GM23338 (cell line): ENCODE data around the gene OIT3. TPM values are rescaled to one million over a fixed set of nuclear protein-coding genes. Genes with fewer than 3 reads are reported as not detected.

Experiments
- ATAC-seq: fragments of 200-7000 bp; cut with Tn5 transposase; 3 replicates; pipeline ENCODE4 v1.9.1; 2020
- DNase-seq: peaks from one replicate; pipeline ENCODE4 v3.0.0-alpha.2; 2015; ENCODE audit warnings: low spot score
- H2AFZ ChIP-seq: fragments of 200-600 bp; sonication (generic); 2 replicates; pipeline ENCODE4 v1.8.0; 2016; ENCODE audit warnings: antibody characterized with exemption, mild to moderate bottlenecking, moderate library complexity
- H3F3A ChIP-seq: fragments of 200-600 bp; sonication (generic); replicated peaks from 2 replicates; pipeline ENCODE4 v1.8.0; 2017; ENCODE audit warnings: antibody characterized with exemption, mixed run types, low read depth
- H3K27ac ChIP-seq: fragments of 200-600 bp; sonication (generic); 2 replicates; pipeline ENCODE4 v1.6.1; 2016; ENCODE audit warnings: low read depth
- H3K27me3 ChIP-seq: fragments of 200-600 bp; sonication (generic); 2 replicates; pipeline ENCODE4 v1.8.0; 2016; ENCODE audit warnings: mild to moderate bottlenecking, mixed run types, moderate library complexity; ENCODE audit not compliant: insufficient read depth
- H3K36me3 ChIP-seq: fragments of 200-600 bp; sonication (generic); 2 replicates; pipeline ENCODE4 v1.8.0; 2016; ENCODE audit warnings: mild to moderate bottlenecking; ENCODE audit not compliant: insufficient read depth
- H3K4me1 ChIP-seq: fragments of 200-600 bp; sonication (generic); 2 replicates; pipeline ENCODE4 v1.8.0; 2016; ENCODE audit warnings: mild to moderate bottlenecking, moderate library complexity; ENCODE audit not compliant: insufficient read depth
- H3K4me2 ChIP-seq: fragments of 200-600 bp; sonication (generic); 2 replicates; pipeline ENCODE4 v1.7.1; 2017; ENCODE audit warnings: mixed run types
- H3K4me3 ChIP-seq: fragments of 200-600 bp; sonication (generic); 2 replicates; pipeline ENCODE4 v1.6.1; 2016; ENCODE audit warnings: mixed run types
- H3K79me2 ChIP-seq: fragments of 200-600 bp; sonication (generic); replicated peaks from 2 replicates; pipeline ENCODE4 v1.8.0; 2017; ENCODE audit warnings: mild to moderate bottlenecking; ENCODE audit not compliant: insufficient read depth
- H3K9me2 ChIP-seq: fragments of 200-600 bp; sonication (generic); 2 replicates; pipeline ENCODE4 v1.8.0; 2017; ENCODE audit not compliant: insufficient read depth
- H4K20me1 ChIP-seq: fragments of 200-600 bp; sonication (generic); replicated peaks from 2 replicates; pipeline ENCODE4 v1.8.0; 2017; ENCODE audit warnings: mild to moderate bottlenecking; ENCODE audit not compliant: insufficient read depth
- H3K27ac Mint-ChIP-seq: 2 replicates; pipeline ENCODE4 v1.8.0; 2020; ENCODE audit warnings: inconsistent platforms, mild to moderate bottlenecking, moderate library complexity, mixed read lengths
- H3K27me3 Mint-ChIP-seq: 3 replicates; pipeline ENCODE4 v1.8.0; 2022; ENCODE audit warnings: low read depth, mild to moderate bottlenecking, moderate library complexity, mixed read lengths, inconsistent platforms; ENCODE audit not compliant: insufficient read depth, poor library complexity
- H3K36me3 Mint-ChIP-seq: 3 replicates; pipeline ENCODE4 v1.8.0; 2021; ENCODE audit warnings: low read depth, mild to moderate bottlenecking, inconsistent platforms, moderate library complexity, mixed read lengths
- H3K4me1 Mint-ChIP-seq: 3 replicates; pipeline ENCODE4 v1.8.0; 2020; ENCODE audit warnings: mild to moderate bottlenecking, inconsistent platforms, mixed read lengths
- H3K4me3 Mint-ChIP-seq: 3 replicates; pipeline ENCODE4 v1.8.0; 2021; ENCODE audit warnings: moderate library complexity, mild to moderate bottlenecking, inconsistent platforms, mixed read lengths
- H3K9me3 Mint-ChIP-seq: 3 replicates; pipeline ENCODE4 v1.8.0; 2020; ENCODE audit warnings: moderate library complexity, mild to moderate bottlenecking, inconsistent platforms, mixed read lengths
- CREB1 ChIP-seq: fragments of 250-450 bp; sonication (Bioruptor Pico); IDR thresholded peaks from 2 replicates; pipeline ENCODE4 v1.5.0; 2020; ENCODE audit warnings: low read depth, mild to moderate bottlenecking, moderate library complexity
- CTCF ChIP-seq, 2 experiments: fragments of 200-600 bp in 1 of 2; sonication (generic) in 1 of 2; conservative IDR thresholded peaks; 2 replicates each; pipeline versions ENCODE4 v1.5.1 to v1.6.1; 2016 to 2017; ENCODE audit warnings: antibody characterized with exemption in 2 of 2, low read depth in 2 of 2, mild to moderate bottlenecking in 2 of 2, moderate library complexity in 1 of 2
- EZH2 ChIP-seq: fragments of 200-600 bp; sonication (generic); IDR thresholded peaks from one replicate; pipeline ENCODE4 v1.8.0; 2017; ENCODE audit warnings: antibody characterized with exemption, mild to moderate bottlenecking, low read depth; ENCODE audit not compliant: unreplicated experiment
- EZH2phosphoT487 ChIP-seq: fragments of 200-600 bp; sonication (generic); IDR thresholded peaks from one replicate; pipeline ENCODE4 v1.8.1; 2018; ENCODE audit warnings: antibody characterized with exemption; ENCODE audit not compliant: unreplicated experiment
- JUNB ChIP-seq: IDR thresholded peaks from one replicate; pipeline ENCODE4 v1.6.1; 2016; ENCODE audit warnings: antibody characterized with exemption; ENCODE audit not compliant: unreplicated experiment
- NANOG ChIP-seq: IDR thresholded peaks from 2 replicates; pipeline ENCODE4 v1.6.1; 2016; ENCODE audit warnings: antibody characterized with exemption, borderline replicate concordance
- POLR2AphosphoS5 ChIP-seq: IDR thresholded peaks from 2 replicates; pipeline ENCODE4 v1.6.1; 2016; ENCODE audit warnings: antibody characterized with exemption, low read depth
- STAT1 ChIP-seq: IDR thresholded peaks from one replicate; pipeline ENCODE4 v1.6.1; 2016; ENCODE audit warnings: antibody characterized with exemption; ENCODE audit not compliant: unreplicated experiment
- ZNF114 ChIP-seq: fragments of 250-450 bp; sonication (Bioruptor Pico); IDR thresholded peaks from 2 replicates; pipeline ENCODE4 v1.5.0; 2020; ENCODE audit warnings: mild to moderate bottlenecking, moderate library complexity
- ZNF331 ChIP-seq: fragments of 250-450 bp; sonication (Bioruptor Pico); IDR thresholded peaks from 2 replicates; pipeline ENCODE4 v1.5.0; 2020; ENCODE audit warnings: low read depth, mild to moderate bottlenecking, moderate library complexity
- polyA plus RNA-seq: library from polyadenylated mRNA; unstranded; fragments of >200 nt; fragmentation: Nextera tagmentation; extraction: Ambion mirVana; gene quantifications from 2 replicates; pipeline ENCODE4 v1.2.1, GENCODE V29; 2016
- total RNA-seq: library from RNA; depleted of rRNA; stranded (reverse); fragments of >200 nt; shearing (Covaris generic); gene quantifications from 2 replicates; pipeline ENCODE4 v1.2.3, GENCODE V29; 2014
- TF ChIP-seq, protein P1 (sequence below): fragments of 250-450 bp; sonication (Bioruptor Pico); IDR thresholded peaks from 2 replicates; pipeline ENCODE4 v1.5.0; 2020; ENCODE audit warnings: mild to moderate bottlenecking, moderate library complexity
- TF ChIP-seq, protein P2 (sequence below): IDR thresholded peaks from one replicate; pipeline ENCODE4 v1.6.1; 2018; ENCODE audit warnings: antibody characterized with exemption; ENCODE audit not compliant: unreplicated experiment
- TF ChIP-seq, protein P3 (sequence below): IDR thresholded peaks from 2 replicates; pipeline ENCODE4 v1.6.1; 2016; ENCODE audit warnings: antibody characterized with exemption

Gene OIT3
- total and polyA plus RNA-seq, 2 experiments from 2014 or later: not detected

GRCh38 chr10:72948762-72949161, 55.2 kb downstream of the OIT3 start:
- H3K27me3 Mint-ChIP-seq: no peaks in the 10 kb centered on the region
- ATAC-seq: peak; percentile 44
- no peaks in the 10 kb centered on the region for H3K9me2 ChIP-seq
- H3K79me2 ChIP-seq: no peaks in the 10 kb centered on the region
- H3K4me3 Mint-ChIP-seq: no peak overlapping the region
- H2AFZ ChIP-seq: no peak overlapping the region
- no peaks in the 10 kb centered on the region for H3K27me3 ChIP-seq
- H3K4me1 ChIP-seq: peaks cover 16% of the 10 kb centered on the region
- no peak overlapping the region for H3K27ac ChIP-seq
- no peaks in the 10 kb centered on the region for H3F3A ChIP-seq
- H3K27ac Mint-ChIP-seq: no peak overlapping the region
- TF ChIP-seq EZH2phosphoT487 (no peak), NANOG (no peak), ZNF114 (CRISPR knock-in tag) (no peak), JUNB (no peak), STAT1 (no peak), POLR2AphosphoS5 (no peak), CREB1 (CRISPR knock-in tag) (no peak), ZNF331 (CRISPR knock-in tag) (no peak), EZH2 (no peak), CTCF (conservative IDR thresholded peaks at IDR 0.05; ENCODE audit: low read depth in 2 of 2) (no peak)
- TF ChIP-seq, protein P1, sequence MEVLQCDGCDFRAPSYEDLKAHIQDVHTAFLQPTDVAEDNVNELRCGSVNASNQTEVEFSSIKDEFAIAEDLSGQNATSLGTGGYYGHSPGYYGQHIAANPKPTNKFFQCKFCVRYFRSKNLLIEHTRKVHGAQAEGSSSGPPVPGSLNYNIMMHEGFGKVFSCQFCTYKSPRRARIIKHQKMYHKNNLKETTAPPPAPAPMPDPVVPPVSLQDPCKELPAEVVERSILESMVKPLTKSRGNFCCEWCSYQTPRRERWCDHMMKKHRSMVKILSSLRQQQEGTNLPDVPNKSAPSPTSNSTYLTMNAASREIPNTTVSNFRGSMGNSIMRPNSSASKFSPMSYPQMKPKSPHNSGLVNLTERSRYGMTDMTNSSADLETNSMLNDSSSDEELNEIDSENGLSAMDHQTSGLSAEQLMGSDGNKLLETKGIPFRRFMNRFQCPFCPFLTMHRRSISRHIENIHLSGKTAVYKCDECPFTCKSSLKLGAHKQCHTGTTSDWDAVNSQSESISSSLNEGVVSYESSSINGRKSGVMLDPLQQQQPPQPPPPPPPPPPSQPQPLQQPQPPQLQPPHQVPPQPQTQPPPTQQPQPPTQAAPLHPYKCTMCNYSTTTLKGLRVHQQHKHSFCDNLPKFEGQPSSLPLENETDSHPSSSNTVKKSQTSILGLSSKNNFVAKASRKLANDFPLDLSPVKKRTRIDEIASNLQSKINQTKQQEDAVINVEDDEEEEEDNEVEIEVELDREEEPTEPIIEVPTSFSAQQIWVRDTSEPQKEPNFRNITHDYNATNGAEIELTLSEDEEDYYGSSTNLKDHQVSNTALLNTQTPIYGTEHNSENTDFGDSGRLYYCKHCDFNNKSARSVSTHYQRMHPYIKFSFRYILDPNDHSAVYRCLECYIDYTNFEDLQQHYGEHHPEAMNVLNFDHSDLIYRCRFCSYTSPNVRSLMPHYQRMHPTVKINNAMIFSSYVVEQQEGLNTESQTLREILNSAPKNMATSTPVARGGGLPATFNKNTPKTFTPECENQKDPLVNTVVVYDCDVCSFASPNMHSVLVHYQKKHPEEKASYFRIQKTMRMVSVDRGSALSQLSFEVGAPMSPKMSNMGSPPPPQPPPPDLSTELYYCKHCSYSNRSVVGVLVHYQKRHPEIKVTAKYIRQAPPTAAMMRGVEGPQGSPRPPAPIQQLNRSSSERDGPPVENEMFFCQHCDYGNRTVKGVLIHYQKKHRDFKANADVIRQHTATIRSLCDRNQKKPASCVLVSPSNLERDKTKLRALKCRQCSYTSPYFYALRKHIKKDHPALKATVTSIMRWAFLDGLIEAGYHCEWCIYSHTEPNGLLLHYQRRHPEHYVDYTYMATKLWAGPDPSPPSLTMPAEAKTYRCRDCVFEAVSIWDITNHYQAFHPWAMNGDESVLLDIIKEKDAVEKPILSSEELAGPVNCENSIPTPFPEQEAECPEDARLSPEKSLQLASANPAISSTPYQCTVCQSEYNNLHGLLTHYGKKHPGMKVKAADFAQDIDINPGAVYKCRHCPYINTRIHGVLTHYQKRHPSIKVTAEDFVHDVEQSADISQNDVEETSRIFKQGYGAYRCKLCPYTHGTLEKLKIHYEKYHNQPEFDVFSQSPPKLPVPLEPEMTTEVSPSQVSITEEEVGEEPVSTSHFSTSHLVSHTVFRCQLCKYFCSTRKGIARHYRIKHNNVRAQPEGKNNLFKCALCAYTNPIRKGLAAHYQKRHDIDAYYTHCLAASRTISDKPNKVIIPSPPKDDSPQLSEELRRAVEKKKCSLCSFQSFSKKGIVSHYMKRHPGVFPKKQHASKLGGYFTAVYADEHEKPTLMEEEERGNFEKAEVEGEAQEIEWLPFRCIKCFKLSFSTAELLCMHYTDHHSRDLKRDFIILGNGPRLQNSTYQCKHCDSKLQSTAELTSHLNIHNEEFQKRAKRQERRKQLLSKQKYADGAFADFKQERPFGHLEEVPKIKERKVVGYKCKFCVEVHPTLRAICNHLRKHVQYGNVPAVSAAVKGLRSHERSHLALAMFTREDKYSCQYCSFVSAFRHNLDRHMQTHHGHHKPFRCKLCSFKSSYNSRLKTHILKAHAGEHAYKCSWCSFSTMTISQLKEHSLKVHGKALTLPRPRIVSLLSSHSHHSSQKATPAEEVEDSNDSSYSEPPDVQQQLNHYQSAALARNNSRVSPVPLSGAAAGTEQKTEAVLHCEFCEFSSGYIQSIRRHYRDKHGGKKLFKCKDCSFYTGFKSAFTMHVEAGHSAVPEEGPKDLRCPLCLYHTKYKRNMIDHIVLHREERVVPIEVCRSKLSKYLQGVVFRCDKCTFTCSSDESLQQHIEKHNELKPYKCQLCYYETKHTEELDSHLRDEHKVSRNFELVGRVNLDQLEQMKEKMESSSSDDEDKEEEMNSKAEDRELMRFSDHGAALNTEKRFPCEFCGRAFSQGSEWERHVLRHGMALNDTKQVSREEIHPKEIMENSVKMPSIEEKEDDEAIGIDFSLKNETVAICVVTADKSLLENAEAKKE (CRISPR knock-in tag): no peak
- TF ChIP-seq, protein P2, sequence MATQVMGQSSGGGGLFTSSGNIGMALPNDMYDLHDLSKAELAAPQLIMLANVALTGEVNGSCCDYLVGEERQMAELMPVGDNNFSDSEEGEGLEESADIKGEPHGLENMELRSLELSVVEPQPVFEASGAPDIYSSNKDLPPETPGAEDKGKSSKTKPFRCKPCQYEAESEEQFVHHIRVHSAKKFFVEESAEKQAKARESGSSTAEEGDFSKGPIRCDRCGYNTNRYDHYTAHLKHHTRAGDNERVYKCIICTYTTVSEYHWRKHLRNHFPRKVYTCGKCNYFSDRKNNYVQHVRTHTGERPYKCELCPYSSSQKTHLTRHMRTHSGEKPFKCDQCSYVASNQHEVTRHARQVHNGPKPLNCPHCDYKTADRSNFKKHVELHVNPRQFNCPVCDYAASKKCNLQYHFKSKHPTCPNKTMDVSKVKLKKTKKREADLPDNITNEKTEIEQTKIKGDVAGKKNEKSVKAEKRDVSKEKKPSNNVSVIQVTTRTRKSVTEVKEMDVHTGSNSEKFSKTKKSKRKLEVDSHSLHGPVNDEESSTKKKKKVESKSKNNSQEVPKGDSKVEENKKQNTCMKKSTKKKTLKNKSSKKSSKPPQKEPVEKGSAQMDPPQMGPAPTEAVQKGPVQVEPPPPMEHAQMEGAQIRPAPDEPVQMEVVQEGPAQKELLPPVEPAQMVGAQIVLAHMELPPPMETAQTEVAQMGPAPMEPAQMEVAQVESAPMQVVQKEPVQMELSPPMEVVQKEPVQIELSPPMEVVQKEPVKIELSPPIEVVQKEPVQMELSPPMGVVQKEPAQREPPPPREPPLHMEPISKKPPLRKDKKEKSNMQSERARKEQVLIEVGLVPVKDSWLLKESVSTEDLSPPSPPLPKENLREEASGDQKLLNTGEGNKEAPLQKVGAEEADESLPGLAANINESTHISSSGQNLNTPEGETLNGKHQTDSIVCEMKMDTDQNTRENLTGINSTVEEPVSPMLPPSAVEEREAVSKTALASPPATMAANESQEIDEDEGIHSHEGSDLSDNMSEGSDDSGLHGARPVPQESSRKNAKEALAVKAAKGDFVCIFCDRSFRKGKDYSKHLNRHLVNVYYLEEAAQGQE: no peak
- TF ChIP-seq, protein P3, sequence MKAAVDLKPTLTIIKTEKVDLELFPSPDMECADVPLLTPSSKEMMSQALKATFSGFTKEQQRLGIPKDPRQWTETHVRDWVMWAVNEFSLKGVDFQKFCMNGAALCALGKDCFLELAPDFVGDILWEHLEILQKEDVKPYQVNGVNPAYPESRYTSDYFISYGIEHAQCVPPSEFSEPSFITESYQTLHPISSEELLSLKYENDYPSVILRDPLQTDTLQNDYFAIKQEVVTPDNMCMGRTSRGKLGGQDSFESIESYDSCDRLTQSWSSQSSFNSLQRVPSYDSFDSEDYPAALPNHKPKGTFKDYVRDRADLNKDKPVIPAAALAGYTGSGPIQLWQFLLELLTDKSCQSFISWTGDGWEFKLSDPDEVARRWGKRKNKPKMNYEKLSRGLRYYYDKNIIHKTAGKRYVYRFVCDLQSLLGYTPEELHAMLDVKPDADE: no peak
- peak; percentile 30 for DNase-seq
- no peaks in the 10 kb centered on the region for H4K20me1 ChIP-seq
- H3K4me3 ChIP-seq: no peak overlapping the region
- no peaks in the 10 kb centered on the region for H3K9me3 Mint-ChIP-seq
- H3K36me3 ChIP-seq: no peaks in the 10 kb centered on the region
- peaks cover 29% of the 10 kb centered on the region for H3K4me1 Mint-ChIP-seq
- no peak overlapping the region for H3K4me2 ChIP-seq
- no peaks in the 10 kb centered on the region for H3K36me3 Mint-ChIP-seq
